Measurements from ENCODE around the gene PRKAG1. TPM values are rescaled to one million over a fixed set of nuclear protein-coding genes. Genes with fewer than 3 reads are reported as not detected.

PRKAG1 gene
- total RNA-seq, 6 experiments from 2014 or later: 24.8 to 36.2 (median 30.1) TPM

- Histone ChIP-seq H3K4me1 (peaks cover 0 to 4% (median 0%) of the 10 kb centered on the region in 4 donors), H3K4me3 (peak within 1 kb of the TSS; percentile 87 to 98 (median 94)), H3K9me3 (no peaks in the 10 kb centered on the region), H3K27ac (peak within 1 kb of the TSS; percentile 56 to 62 (median 62)), H3K36me3 (peaks cover 0 to 6% (median 0%) of the 10 kb centered on the region in 4 donors), H3K27me3 (no peaks in the 10 kb centered on the region)
- WGBS (ENCODE audit: insufficient coverage, low coverage, low lambda C conversion rate, missing lambda C conversion rate): 2% methylated on average over 30 of the region's 58 CpGs
- peak; percentile 70 for TF ChIP-seq POLR2A (IDR thresholded peaks at IDR 0.05)
- TF ChIP-seq CTCF (IDR thresholded peaks at IDR 0.05): no peak
- DNase-seq: peak; percentile 96 to 97 (median 96)
- peak; percentile 95 to 98 (median 96) for ATAC-seq
- intact Hi-C loops (cut with DNase I): no loop called here
Measured at GRCh38 chr12:48957141-48958048, 61.2 kb downstream of the PRKAG1 start, which contains the start of gene ARF3. Gene ARF3, minus strand, starts transcription at chr12:48957487. Its CDS starts 16,392 bp downstream, at chr12:48941095.

GRCh38 chr12:48956279-48957140, 62.1 kb downstream of the PRKAG1 start:
- Histone ChIP-seq H3K4me1 (peaks cover 0 to 4% (median 0%) of the 10 kb centered on the region in 4 donors), H3K27ac (peak overlapping the region; percentile 56 to 62 (median 62)), H3K36me3 (peaks cover 0 to 6% (median 0%) of the 10 kb centered on the region in 4 donors), H3K4me3 (peak overlapping the region; percentile 87 to 98 (median 94)), H3K27me3 (no peaks in the 10 kb centered on the region), H3K9me3 (no peaks in the 10 kb centered on the region)
- peak; percentile 53 to 81 (median 74) for ATAC-seq
- intact Hi-C loops (cut with DNase I): no loop called here
- 14% methylated on average over 15 of the region's 29 CpGs for WGBS (ENCODE audit: insufficient coverage, low coverage, low lambda C conversion rate, missing lambda C conversion rate)
- no peak for TF ChIP-seq CTCF (IDR thresholded peaks at IDR 0.05)
- TF ChIP-seq POLR2A (IDR thresholded peaks at IDR 0.05): no peak
- DNase-seq: peak in 2 of 3 donors; percentile 75 to 76

GRCh38 chr12:48954841-48955501, 63.6 kb downstream of the PRKAG1 start:
- TF ChIP-seq CTCF (IDR thresholded peaks at IDR 0.05) (no peak), POLR2A (IDR thresholded peaks at IDR 0.05) (no peak)
- no peak for DNase-seq
- H3K9me3 ChIP-seq: no peaks in the 10 kb centered on the region
- 74% methylated on average over 3 of the region's 3 CpGs for WGBS (ENCODE audit: insufficient coverage, low coverage, low lambda C conversion rate, missing lambda C conversion rate)
- no peak for ATAC-seq
- no peak overlapping the region for H3K4me3 ChIP-seq
- no peak overlapping the region for H3K27ac ChIP-seq
- peaks cover 0 to 6% (median 0%) of the 10 kb centered on the region in 4 donors for H3K36me3 ChIP-seq
- H3K4me1 ChIP-seq: peaks cover 0 to 4% (median 0%) of the 10 kb centered on the region in 4 donors
- intact Hi-C loops (cut with DNase I): no loop called here
- H3K27me3 ChIP-seq: no peaks in the 10 kb centered on the region

GRCh38 chr12:48954061-48954460, 64.5 kb downstream of the PRKAG1 start:
- Histone ChIP-seq H3K27ac (no peak overlapping the region), H3K9me3 (no peaks in the 10 kb centered on the region), H3K4me3 (no peak overlapping the region), H3K27me3 (no peaks in the 10 kb centered on the region), H3K36me3 (peaks cover 0 to 6% (median 0%) of the 10 kb centered on the region in 4 donors), H3K4me1 (peaks cover 0 to 4% (median 0%) of the 10 kb centered on the region in 4 donors)
- no peak for TF ChIP-seq CTCF (IDR thresholded peaks at IDR 0.05)
- TF ChIP-seq POLR2A (IDR thresholded peaks at IDR 0.05): no peak
- 93% methylated on average over 3 of the region's 3 CpGs for WGBS (ENCODE audit: insufficient coverage, low coverage, low lambda C conversion rate, missing lambda C conversion rate)
- intact Hi-C loops (cut with DNase I): no loop called here
- no peak for ATAC-seq
- no peak for DNase-seq
